ENCODE measurements around the gene PTPRA.

GRCh38 chr20:2846698-2847097, 26.6 kb upstream of the PTPRA start:
- TF ChIP-seq CTCF (IDR thresholded peaks at IDR 0.05) = no peak
- TF ChIP-seq POLR2A (IDR thresholded peaks at IDR 0.05) = no peak
- TF ChIP-seq POLR2AphosphoS5 (IDR thresholded peaks at IDR 0.05) = no peak
